Neural cell (in vitro differentiated cells): Measurements from ENCODE around the gene SLFN14. TPM values are rescaled to one million over a fixed set of nuclear protein-coding genes. Genes with fewer than 3 reads are reported as not detected.

Experiments used
- H2AFZ ChIP-seq: fragments of 200-600, 300-800 bp; sonication (generic), shearing (Covaris generic); 2 replicates; pipeline ENCODE4 v1.6.0; 2014; ENCODE audit warnings: low read depth, mild to moderate bottlenecking, antibody characterized with exemption, low read length, moderate library complexity
- H3F3A ChIP-seq: fragments of 200-600 bp; shearing (Covaris generic); 2 replicates; pipeline ENCODE4 v1.6.1; 2016; ENCODE audit warnings: mild to moderate bottlenecking, moderate library complexity, mixed read lengths, antibody characterized with exemption, low read length; ENCODE audit not compliant: insufficient read depth, poor library complexity, severe bottlenecking
- H3K27ac ChIP-seq: fragments of 200-600, 300-800 bp; sonication (generic), shearing (Covaris generic); 2 replicates; pipeline ENCODE4 v1.5.1; 2014; ENCODE audit warnings: mild to moderate bottlenecking, low read length, moderate library complexity
- H3K27me3 ChIP-seq: fragments of 300-800, 200-600 bp; sonication (generic), shearing (Covaris generic); 2 replicates; pipeline ENCODE4 v1.6.0; 2014; ENCODE audit warnings: mild to moderate bottlenecking, low read depth, low read length, moderate library complexity; ENCODE audit not compliant: insufficient read depth
- H3K36me3 ChIP-seq: fragments of 300-800, 200-600 bp; sonication (generic), shearing (Covaris generic); 2 replicates; pipeline ENCODE4 v1.5.1; 2014; ENCODE audit warnings: mild to moderate bottlenecking, antibody characterized with exemption, low read length, moderate library complexity; ENCODE audit not compliant: insufficient read depth
- H3K4me2 ChIP-seq: fragments of 300-800, 200-600 bp; sonication (generic), shearing (Covaris generic); 2 replicates; pipeline ENCODE4 v1.6.0; 2014; ENCODE audit warnings: mild to moderate bottlenecking, low read length
- H3K4me3 ChIP-seq: fragments of 300-800, 200-600 bp; sonication (generic), shearing (Covaris generic); 2 replicates; pipeline ENCODE4 v1.5.1; 2014; ENCODE audit warnings: mild to moderate bottlenecking, low read length, moderate library complexity
- H3K79me2 ChIP-seq: fragments of 200-600 bp; shearing (Covaris generic); replicated peaks from 2 replicates; pipeline ENCODE4 v1.6.0; 2014; ENCODE audit warnings: mild to moderate bottlenecking, low read length, moderate library complexity; ENCODE audit not compliant: insufficient read depth
- H3K9ac ChIP-seq: fragments of 300-800, 200-600 bp; sonication (generic), shearing (Covaris generic); 2 replicates; pipeline ENCODE4 v1.6.1; 2016; ENCODE audit warnings: mild to moderate bottlenecking, low read length, mixed read lengths
- H3K9me2 ChIP-seq: fragments of 200-600 bp; shearing (Covaris generic); 2 replicates; pipeline ENCODE4 v1.6.1; 2016; ENCODE audit warnings: mild to moderate bottlenecking, low read length, mixed read lengths; ENCODE audit not compliant: insufficient read depth
- H3K9me3 ChIP-seq: fragments of 200-600, 300-800 bp; sonication (generic), shearing (Covaris generic); 2 replicates; pipeline ENCODE4 v1.6.1; 2016; ENCODE audit warnings: mild to moderate bottlenecking, mixed run types, low read length, moderate library complexity, mixed read lengths
- H4K20me1 ChIP-seq: fragments of 200-600 bp; shearing (Covaris generic); 2 replicates; pipeline ENCODE4 v1.6.1; 2016; ENCODE audit warnings: mild to moderate bottlenecking, mixed run types; ENCODE audit not compliant: insufficient read depth
- CTCF ChIP-seq: fragments of 450-650 bp; IDR thresholded peaks from 2 replicates; pipeline ENCODE4 v1.5.1; 2014; ENCODE audit warnings: antibody characterized with exemption, mild to moderate bottlenecking, moderate library complexity; ENCODE audit not compliant: poor library complexity, severe bottlenecking
- EP300 ChIP-seq: fragments of 450-650 bp; conservative IDR thresholded peaks from 2 replicates; pipeline ENCODE4 v1.6.1; 2014; ENCODE audit warnings: antibody characterized with exemption, mild to moderate bottlenecking, moderate library complexity; ENCODE audit not compliant: poor library complexity, severe bottlenecking
- EZH2 ChIP-seq: fragments of 200-600, 300-800 bp; shearing (Covaris generic), sonication (generic); IDR thresholded peaks from 2 replicates; pipeline ENCODE4 v1.6.1; 2014; ENCODE audit warnings: antibody characterized with exemption, low read length, borderline replicate concordance, mild to moderate bottlenecking; ENCODE audit not compliant: insufficient read depth, poor library complexity, severe bottlenecking
- MXI1 ChIP-seq: fragments of 450-650 bp; conservative IDR thresholded peaks from 2 replicates; pipeline ENCODE4 v1.6.1; 2014; ENCODE audit warnings: antibody characterized with exemption, mild to moderate bottlenecking; ENCODE audit not compliant: poor library complexity, severe bottlenecking
- POLR2AphosphoS5 ChIP-seq: IDR thresholded peaks from 2 replicates; pipeline ENCODE4 v1.6.1; 2012
- RAD21 ChIP-seq: fragments of 450-650 bp; conservative IDR thresholded peaks from 2 replicates; pipeline ENCODE4 v1.6.1; 2014; ENCODE audit warnings: antibody characterized with exemption, mild to moderate bottlenecking, moderate library complexity
- REST ChIP-seq: IDR thresholded peaks from 2 replicates; pipeline ENCODE4 v1.6.1; 2012; ENCODE audit warnings: borderline replicate concordance
- SMC3 ChIP-seq: fragments of 450-650 bp; conservative IDR thresholded peaks from 2 replicates; pipeline ENCODE4 v1.6.1; 2014; ENCODE audit warnings: antibody characterized with exemption, mild to moderate bottlenecking, moderate library complexity; ENCODE audit not compliant: poor library complexity
- TAF1 ChIP-seq: IDR thresholded peaks from 2 replicates; pipeline ENCODE4 v1.6.1; 2012; ENCODE audit warnings: low read depth
- polyA plus RNA-seq: library from polyadenylated mRNA; depleted of rRNA; stranded (reverse); fragments of >200 nt; gene quantifications from 2 replicates; pipeline ENCODE4 v1.2.3, GENCODE V29; 2014

Gene SLFN14
- polyA plus RNA-seq, 1 donor from 2014 or later: not detected

GRCh38 chr17:35559495-35560210 lies 966 bp downstream of the SLFN14 start:
- TF ChIP-seq EZH2 (no peak), TAF1 (no peak), REST (no peak)
- Histone ChIP-seq H3K27me3 (peaks cover 6% of the 10 kb centered on the region), H3K4me3 (no peak overlapping the region), H3K9me2 (no peaks in the 10 kb centered on the region), H3K9ac (no peak overlapping the region), H3K9me3 (no peaks in the 10 kb centered on the region), H3K27ac (no peak overlapping the region), H4K20me1 (no peaks in the 10 kb centered on the region), H3F3A (no peaks in the 10 kb centered on the region), H2AFZ (no peak overlapping the region), H3K79me2 (no peaks in the 10 kb centered on the region), H3K36me3 (no peaks in the 10 kb centered on the region), H3K4me2 (no peak overlapping the region)

GRCh38 chr17:35557353-35557752 lies 3.3 kb downstream of the SLFN14 start:
- no peak for TF ChIP-seq POLR2AphosphoS5
- no peak for TF ChIP-seq REST
- TF ChIP-seq RAD21: no peak
- no peak for TF ChIP-seq TAF1
- TF ChIP-seq SMC3: no peak
- no peak for TF ChIP-seq CTCF
- no peak for TF ChIP-seq EZH2
- no peak for TF ChIP-seq MXI1
- no peak for TF ChIP-seq EP300
- H2AFZ ChIP-seq: no peak overlapping the region
- H3K9ac ChIP-seq: no peak overlapping the region

More at GRCh38 chr17:35557353-35557752, 3.3 kb downstream of the SLFN14 start:
- no peaks in the 10 kb centered on the region for H3K79me2 ChIP-seq
- H3K4me3 ChIP-seq: no peak overlapping the region
- no peak overlapping the region for H3K27ac ChIP-seq
- H3K36me3 ChIP-seq: no peaks in the 10 kb centered on the region
- peaks cover 6% of the 10 kb centered on the region for H3K27me3 ChIP-seq
- no peak overlapping the region for H3K4me2 ChIP-seq
- H3K9me3 ChIP-seq: no peaks in the 10 kb centered on the region
- no peaks in the 10 kb centered on the region for H3F3A ChIP-seq
- no peaks in the 10 kb centered on the region for H4K20me1 ChIP-seq
- H3K9me2 ChIP-seq: no peaks in the 10 kb centered on the region
